Measurements from ENCODE around the gene RARG. TPM values are rescaled to one million over a fixed set of nuclear protein-coding genes. Genes with fewer than 3 reads are reported as not detected.

RARG gene
- polyA plus RNA-seq, 2 donors: 84.8 to 104 TPM

- Histone ChIP-seq H3K27me3 (ENCODE audit: control insufficient read depth in 1 of 2, insufficient read depth in 2 of 2, low read length in 2 of 2) (no peaks in the 10 kb centered on the region), H3K27ac (ENCODE audit: low read depth in 2 of 2, low read length in 1 of 2) (peak overlapping the region; percentile 99 to 100), H3K9me3 (ENCODE audit: control insufficient read depth in 2 of 2, insufficient read depth in 1 of 2, low read depth in 1 of 2, low read length in 1 of 2) (no peaks in the 10 kb centered on the region), H3K4me1 (ENCODE audit: control insufficient read depth in 2 of 2, insufficient read depth in 2 of 2, low read length in 1 of 2) (peaks cover 12 to 40% of the 10 kb centered on the region in 2 donors), H3K36me3 (ENCODE audit: control insufficient read depth in 2 of 2, insufficient read depth in 2 of 2, low read length in 1 of 2) (peaks cover 6% of the 10 kb centered on the region in 2 donors), H3K4me3 (ENCODE audit: low read depth in 1 of 2, low read length in 2 of 2) (peak overlapping the region; percentile 72 to 75)
- WGBS, 2 donors: 0 to 1% methylated on average over 45 to 53 of the region's 53 CpGs
Measured at GRCh38 chr12:53219956-53220693, 11.9 kb downstream of the RARG start.

DNA sequence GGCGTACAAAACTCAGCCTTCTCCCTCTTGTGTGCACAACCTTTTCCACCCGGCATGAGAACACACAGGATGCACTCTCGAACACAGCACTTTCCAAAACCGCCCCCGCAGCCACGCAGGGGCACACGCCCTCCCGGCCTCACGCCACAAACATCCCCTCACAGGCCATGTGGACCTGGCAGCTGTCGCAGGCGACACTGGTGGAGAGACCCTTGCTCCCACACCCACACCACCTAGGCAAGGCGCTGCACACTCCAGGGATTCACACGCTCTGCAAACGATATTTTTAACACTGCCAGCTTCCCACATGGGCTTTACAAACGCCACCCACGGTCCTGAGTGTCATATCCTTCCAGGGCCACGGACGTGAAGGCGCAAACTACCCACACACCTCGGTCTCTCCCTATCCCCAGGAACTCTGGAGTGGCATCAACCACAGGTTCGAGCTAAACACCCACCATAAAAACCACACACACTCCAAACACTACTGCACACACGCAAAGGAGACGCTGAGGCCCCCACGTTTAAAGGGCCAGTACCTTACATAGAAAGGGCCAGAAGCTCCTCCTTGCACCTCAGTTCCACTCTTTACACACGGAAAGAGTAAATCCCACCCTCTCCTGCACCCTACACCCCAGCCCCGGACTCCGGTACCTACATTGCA lies 12.6 kb downstream of the RARG start:
- H3K4me1 ChIP-seq (ENCODE audit: control insufficient read depth in 2 of 2, insufficient read depth in 2 of 2, low read length in 1 of 2): peaks cover 12 to 36% of the 10 kb centered on the region in 2 donors
- no peaks in the 10 kb centered on the region for H3K9me3 ChIP-seq (ENCODE audit: control insufficient read depth in 2 of 2, insufficient read depth in 1 of 2, low read depth in 1 of 2, low read length in 1 of 2)
- peak overlapping the region; percentile 72 to 75 for H3K4me3 ChIP-seq (ENCODE audit: low read depth in 1 of 2, low read length in 2 of 2)
- peak overlapping the region; percentile 99 to 100 for H3K27ac ChIP-seq (ENCODE audit: low read depth in 2 of 2, low read length in 1 of 2)
- H3K27me3 ChIP-seq (ENCODE audit: control insufficient read depth in 1 of 2, insufficient read depth in 2 of 2, low read length in 2 of 2): no peaks in the 10 kb centered on the region
- 2 to 5% methylated on average over 27 of the region's 27 CpGs for whole genome bisulfite sequencing, 2 donors
- H3K36me3 ChIP-seq (ENCODE audit: control insufficient read depth in 2 of 2, insufficient read depth in 2 of 2, low read length in 1 of 2): peaks cover 12 to 13% of the 10 kb centered on the region in 2 donors

GRCh38 chr12:53218551-53219291 lies 13.3 kb downstream of the RARG start:
- H3K4me1 ChIP-seq (ENCODE audit: control insufficient read depth in 2 of 2, insufficient read depth in 2 of 2, low read length in 1 of 2): peaks cover 12 to 33% of the 10 kb centered on the region in 2 donors
- no peaks in the 10 kb centered on the region for H3K27me3 ChIP-seq (ENCODE audit: control insufficient read depth in 1 of 2, insufficient read depth in 2 of 2, low read length in 2 of 2)
- H3K27ac ChIP-seq (ENCODE audit: low read depth in 2 of 2, low read length in 1 of 2): peak overlapping the region; percentile 99 to 100
- H3K4me3 ChIP-seq (ENCODE audit: low read depth in 1 of 2, low read length in 2 of 2): peak overlapping the region; percentile 72 to 75
- WGBS, 2 donors: 19 to 35% methylated on average over 29 to 30 of the region's 30 CpGs
- H3K36me3 ChIP-seq (ENCODE audit: control insufficient read depth in 2 of 2, insufficient read depth in 2 of 2, low read length in 1 of 2): peaks cover 17 to 19% of the 10 kb centered on the region in 2 donors
- no peaks in the 10 kb centered on the region for H3K9me3 ChIP-seq (ENCODE audit: control insufficient read depth in 2 of 2, insufficient read depth in 1 of 2, low read depth in 1 of 2, low read length in 1 of 2)

- 40% methylated on average over 3 of the region's 3 CpGs for WGBS, 2 donors
- Histone ChIP-seq H3K4me3 (ENCODE audit: low read depth in 1 of 2, low read length in 2 of 2) (peak overlapping the region; percentile 11 to 75), H3K36me3 (ENCODE audit: control insufficient read depth in 2 of 2, insufficient read depth in 2 of 2, low read length in 1 of 2) (peaks cover 17 to 27% of the 10 kb centered on the region in 2 donors), H3K4me1 (ENCODE audit: control insufficient read depth in 2 of 2, insufficient read depth in 2 of 2, low read length in 1 of 2) (peaks cover 8 to 26% of the 10 kb centered on the region in 2 donors), H3K27ac (ENCODE audit: low read depth in 2 of 2, low read length in 1 of 2) (peak overlapping the region; percentile 99 to 100), H3K27me3 (ENCODE audit: control insufficient read depth in 1 of 2, insufficient read depth in 2 of 2, low read length in 2 of 2) (no peaks in the 10 kb centered on the region), H3K9me3 (ENCODE audit: control insufficient read depth in 2 of 2, insufficient read depth in 1 of 2, low read depth in 1 of 2, low read length in 1 of 2) (no peaks in the 10 kb centered on the region)
Measured at GRCh38 chr12:53217931-53218307, 14.1 kb downstream of the RARG start.

GRCh38 chr12:53217051-53217930 lies 14.7 kb downstream of the RARG start:
- peak overlapping the region; percentile 99 to 100 for H3K27ac ChIP-seq (ENCODE audit: low read depth in 2 of 2, low read length in 1 of 2)
- no peaks in the 10 kb centered on the region for H3K9me3 ChIP-seq (ENCODE audit: control insufficient read depth in 2 of 2, insufficient read depth in 1 of 2, low read depth in 1 of 2, low read length in 1 of 2)
- H3K27me3 ChIP-seq (ENCODE audit: control insufficient read depth in 1 of 2, insufficient read depth in 2 of 2, low read length in 2 of 2): no peaks in the 10 kb centered on the region
- peak overlapping the region; percentile 11 to 75 for H3K4me3 ChIP-seq (ENCODE audit: low read depth in 1 of 2, low read length in 2 of 2)
- peaks cover 8 to 20% of the 10 kb centered on the region in 2 donors for H3K4me1 ChIP-seq (ENCODE audit: control insufficient read depth in 2 of 2, insufficient read depth in 2 of 2, low read length in 1 of 2)
- 42 to 51% methylated on average over 19 of the region's 19 CpGs for WGBS, 2 donors
- H3K36me3 ChIP-seq (ENCODE audit: control insufficient read depth in 2 of 2, insufficient read depth in 2 of 2, low read length in 1 of 2): peaks cover 18 to 31% of the 10 kb centered on the region in 2 donors

DNA sequence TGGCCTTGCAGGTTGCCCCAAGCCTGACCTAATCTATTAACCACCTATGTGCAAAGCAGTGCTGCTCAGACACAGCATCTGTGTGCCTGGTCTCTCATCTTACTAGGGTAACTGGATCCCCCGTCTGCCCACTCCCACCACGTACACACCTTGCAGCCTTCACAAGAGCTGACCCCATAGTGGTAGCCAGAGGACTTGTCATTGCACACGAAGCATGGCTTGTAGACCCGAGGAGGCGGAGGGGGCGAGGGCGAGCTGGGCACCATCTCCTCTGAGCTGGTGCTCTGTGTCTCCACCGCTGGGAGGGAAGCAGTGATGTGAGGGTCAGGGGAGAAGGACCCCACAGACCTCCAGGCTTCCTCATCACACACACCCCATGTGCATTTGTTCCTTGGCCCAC lies 16.5 kb downstream of the RARG start:
- WGBS, 2 donors: 84% methylated on average over 8 of the region's 8 CpGs
- no peaks in the 10 kb centered on the region for H3K27me3 ChIP-seq (ENCODE audit: control insufficient read depth in 1 of 2, insufficient read depth in 2 of 2, low read length in 2 of 2)
- H3K4me3 ChIP-seq (ENCODE audit: low read depth in 1 of 2, low read length in 2 of 2): no peak overlapping the region
- H3K4me1 ChIP-seq (ENCODE audit: control insufficient read depth in 2 of 2, insufficient read depth in 2 of 2, low read length in 1 of 2): peaks cover 8 to 20% of the 10 kb centered on the region in 2 donors
- peaks cover 0 to 3% of the 10 kb centered on the region in 2 donors for H3K9me3 ChIP-seq (ENCODE audit: control insufficient read depth in 2 of 2, insufficient read depth in 1 of 2, low read depth in 1 of 2, low read length in 1 of 2)
- H3K27ac ChIP-seq (ENCODE audit: low read depth in 2 of 2, low read length in 1 of 2): peak overlapping the region; percentile 5 to 65
- peaks cover 34 to 47% of the 10 kb centered on the region in 2 donors for H3K36me3 ChIP-seq (ENCODE audit: control insufficient read depth in 2 of 2, insufficient read depth in 2 of 2, low read length in 1 of 2)

GRCh38 chr12:53214687-53215455 lies 17.1 kb downstream of the RARG start:
- peak overlapping the region; percentile 5 to 65 for H3K27ac ChIP-seq (ENCODE audit: low read depth in 2 of 2, low read length in 1 of 2)
- WGBS, 2 donors: 68 to 71% methylated on average over 12 of the region's 12 CpGs
- H3K27me3 ChIP-seq (ENCODE audit: control insufficient read depth in 1 of 2, insufficient read depth in 2 of 2, low read length in 2 of 2): no peaks in the 10 kb centered on the region
- no peak overlapping the region for H3K4me3 ChIP-seq (ENCODE audit: low read depth in 1 of 2, low read length in 2 of 2)
- peaks cover 35 to 51% of the 10 kb centered on the region in 2 donors for H3K36me3 ChIP-seq (ENCODE audit: control insufficient read depth in 2 of 2, insufficient read depth in 2 of 2, low read length in 1 of 2)
- peaks cover 0 to 3% of the 10 kb centered on the region in 2 donors for H3K9me3 ChIP-seq (ENCODE audit: control insufficient read depth in 2 of 2, insufficient read depth in 1 of 2, low read depth in 1 of 2, low read length in 1 of 2)
- peaks cover 8 to 20% of the 10 kb centered on the region in 2 donors for H3K4me1 ChIP-seq (ENCODE audit: control insufficient read depth in 2 of 2, insufficient read depth in 2 of 2, low read length in 1 of 2)

- H3K36me3 ChIP-seq (ENCODE audit: control insufficient read depth in 2 of 2, insufficient read depth in 2 of 2, low read length in 1 of 2): peaks cover 35 to 51% of the 10 kb centered on the region in 2 donors
- peaks cover 8 to 17% of the 10 kb centered on the region in 2 donors for H3K4me1 ChIP-seq (ENCODE audit: control insufficient read depth in 2 of 2, insufficient read depth in 2 of 2, low read length in 1 of 2)
- H3K9me3 ChIP-seq (ENCODE audit: control insufficient read depth in 2 of 2, insufficient read depth in 1 of 2, low read depth in 1 of 2, low read length in 1 of 2): peaks cover 0 to 3% of the 10 kb centered on the region in 2 donors
- H3K27me3 ChIP-seq (ENCODE audit: control insufficient read depth in 1 of 2, insufficient read depth in 2 of 2, low read length in 2 of 2): no peaks in the 10 kb centered on the region
- 69 to 76% methylated on average over 5 of the region's 5 CpGs for WGBS, 2 donors
- no peak overlapping the region for H3K4me3 ChIP-seq (ENCODE audit: low read depth in 1 of 2, low read length in 2 of 2)
- H3K27ac ChIP-seq (ENCODE audit: low read depth in 2 of 2, low read length in 1 of 2): peak overlapping the region; percentile 19 to 65
Measured at GRCh38 chr12:53214221-53214620, 17.8 kb downstream of the RARG start.
